Neural cell (in vitro differentiated cells): ENCODE data around the gene PIK3CA. TPM values are rescaled to one million over a fixed set of nuclear protein-coding genes. Genes with fewer than 3 reads are reported as not detected.

Experiments
- H2AFZ ChIP-seq: fragments of 200-600, 300-800 bp; sonication (generic), shearing (Covaris generic); 2 replicates; pipeline ENCODE4 v1.6.0; 2014; ENCODE audit warnings: low read depth, mild to moderate bottlenecking, antibody characterized with exemption, low read length, moderate library complexity
- H3F3A ChIP-seq: fragments of 200-600 bp; shearing (Covaris generic); 2 replicates; pipeline ENCODE4 v1.6.1; 2016; ENCODE audit warnings: mild to moderate bottlenecking, moderate library complexity, mixed read lengths, antibody characterized with exemption, low read length; ENCODE audit not compliant: insufficient read depth, poor library complexity, severe bottlenecking
- H3K27ac ChIP-seq: fragments of 200-600, 300-800 bp; sonication (generic), shearing (Covaris generic); 2 replicates; pipeline ENCODE4 v1.5.1; 2014; ENCODE audit warnings: mild to moderate bottlenecking, low read length, moderate library complexity
- H3K27me3 ChIP-seq: fragments of 300-800, 200-600 bp; sonication (generic), shearing (Covaris generic); 2 replicates; pipeline ENCODE4 v1.6.0; 2014; ENCODE audit warnings: mild to moderate bottlenecking, low read depth, low read length, moderate library complexity; ENCODE audit not compliant: insufficient read depth
- H3K36me3 ChIP-seq: fragments of 300-800, 200-600 bp; sonication (generic), shearing (Covaris generic); 2 replicates; pipeline ENCODE4 v1.5.1; 2014; ENCODE audit warnings: mild to moderate bottlenecking, antibody characterized with exemption, low read length, moderate library complexity; ENCODE audit not compliant: insufficient read depth
- H3K4me2 ChIP-seq: fragments of 300-800, 200-600 bp; sonication (generic), shearing (Covaris generic); 2 replicates; pipeline ENCODE4 v1.6.0; 2014; ENCODE audit warnings: mild to moderate bottlenecking, low read length
- H3K4me3 ChIP-seq: fragments of 300-800, 200-600 bp; sonication (generic), shearing (Covaris generic); 2 replicates; pipeline ENCODE4 v1.5.1; 2014; ENCODE audit warnings: mild to moderate bottlenecking, low read length, moderate library complexity
- H3K79me2 ChIP-seq: fragments of 200-600 bp; shearing (Covaris generic); replicated peaks from 2 replicates; pipeline ENCODE4 v1.6.0; 2014; ENCODE audit warnings: mild to moderate bottlenecking, low read length, moderate library complexity; ENCODE audit not compliant: insufficient read depth
- H3K9ac ChIP-seq: fragments of 300-800, 200-600 bp; sonication (generic), shearing (Covaris generic); 2 replicates; pipeline ENCODE4 v1.6.1; 2016; ENCODE audit warnings: mild to moderate bottlenecking, low read length, mixed read lengths
- H3K9me2 ChIP-seq: fragments of 200-600 bp; shearing (Covaris generic); 2 replicates; pipeline ENCODE4 v1.6.1; 2016; ENCODE audit warnings: mild to moderate bottlenecking, low read length, mixed read lengths; ENCODE audit not compliant: insufficient read depth
- H3K9me3 ChIP-seq: fragments of 200-600, 300-800 bp; sonication (generic), shearing (Covaris generic); 2 replicates; pipeline ENCODE4 v1.6.1; 2016; ENCODE audit warnings: mild to moderate bottlenecking, mixed run types, low read length, moderate library complexity, mixed read lengths
- H4K20me1 ChIP-seq: fragments of 200-600 bp; shearing (Covaris generic); 2 replicates; pipeline ENCODE4 v1.6.1; 2016; ENCODE audit warnings: mild to moderate bottlenecking, mixed run types; ENCODE audit not compliant: insufficient read depth
- EP300 ChIP-seq: fragments of 450-650 bp; conservative IDR thresholded peaks from 2 replicates; pipeline ENCODE4 v1.6.1; 2014; ENCODE audit warnings: antibody characterized with exemption, mild to moderate bottlenecking, moderate library complexity; ENCODE audit not compliant: poor library complexity, severe bottlenecking
- EZH2 ChIP-seq: fragments of 200-600, 300-800 bp; shearing (Covaris generic), sonication (generic); IDR thresholded peaks from 2 replicates; pipeline ENCODE4 v1.6.1; 2014; ENCODE audit warnings: antibody characterized with exemption, low read length, borderline replicate concordance, mild to moderate bottlenecking; ENCODE audit not compliant: insufficient read depth, poor library complexity, severe bottlenecking
- MXI1 ChIP-seq: fragments of 450-650 bp; conservative IDR thresholded peaks from 2 replicates; pipeline ENCODE4 v1.6.1; 2014; ENCODE audit warnings: antibody characterized with exemption, mild to moderate bottlenecking; ENCODE audit not compliant: poor library complexity, severe bottlenecking
- POLR2AphosphoS5 ChIP-seq: IDR thresholded peaks from 2 replicates; pipeline ENCODE4 v1.6.1; 2012
- RAD21 ChIP-seq: fragments of 450-650 bp; conservative IDR thresholded peaks from 2 replicates; pipeline ENCODE4 v1.6.1; 2014; ENCODE audit warnings: antibody characterized with exemption, mild to moderate bottlenecking, moderate library complexity
- SMC3 ChIP-seq: fragments of 450-650 bp; conservative IDR thresholded peaks from 2 replicates; pipeline ENCODE4 v1.6.1; 2014; ENCODE audit warnings: antibody characterized with exemption, mild to moderate bottlenecking, moderate library complexity; ENCODE audit not compliant: poor library complexity
- TAF1 ChIP-seq: IDR thresholded peaks from 2 replicates; pipeline ENCODE4 v1.6.1; 2012; ENCODE audit warnings: low read depth
- polyA plus RNA-seq: library from polyadenylated mRNA; depleted of rRNA; stranded (reverse); fragments of >200 nt; gene quantifications from 2 replicates; pipeline ENCODE4 v1.2.3, GENCODE V29; 2014
- TF ChIP-seq, protein P1 (sequence below): fragments of 450-650 bp; IDR thresholded peaks from 2 replicates; pipeline ENCODE4 v1.5.1; 2014; ENCODE audit warnings: antibody characterized with exemption, mild to moderate bottlenecking, moderate library complexity; ENCODE audit not compliant: poor library complexity, severe bottlenecking
- TF ChIP-seq, protein P2 (sequence below): IDR thresholded peaks from 2 replicates; pipeline ENCODE4 v1.6.1; 2012; ENCODE audit warnings: borderline replicate concordance

PIK3CA gene
- polyA plus RNA-seq, 1 donor from 2014 or later = 15.2 TPM

DNA sequence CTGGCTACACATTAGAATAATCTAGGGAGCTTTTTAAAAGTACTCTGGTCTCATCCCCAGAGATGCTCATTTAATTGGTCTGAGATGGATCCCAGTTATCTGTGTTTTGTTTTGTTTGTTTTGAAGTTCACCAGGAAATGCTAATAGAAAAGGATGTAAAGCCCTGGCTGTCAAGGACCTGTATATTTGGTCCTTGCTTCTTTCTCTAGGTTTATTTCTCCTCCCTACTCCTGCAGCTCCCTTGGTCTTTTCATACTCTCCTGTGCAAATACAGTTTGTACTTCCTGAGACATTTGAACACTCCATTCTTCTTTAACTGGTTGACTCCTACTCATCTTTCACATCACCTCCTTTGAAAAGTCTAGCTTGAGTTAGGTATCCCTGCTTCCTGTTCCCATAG is 3.3 kb downstream of the PIK3CA start:
- no peak overlapping the region for H3K4me2 ChIP-seq
- H3K27me3 ChIP-seq = no peaks in the 10 kb centered on the region
- H3K9me3 ChIP-seq = no peaks in the 10 kb centered on the region
- peaks cover 4% of the 10 kb centered on the region for H3F3A ChIP-seq
- no peaks in the 10 kb centered on the region for H4K20me1 ChIP-seq
- H3K79me2 ChIP-seq = peaks cover 70% of the 10 kb centered on the region
- H3K9me2 ChIP-seq = no peaks in the 10 kb centered on the region
- no peaks in the 10 kb centered on the region for H3K36me3 ChIP-seq
- no peak overlapping the region for H2AFZ ChIP-seq
- H3K27ac ChIP-seq = no peak overlapping the region
- H3K9ac ChIP-seq = no peak overlapping the region
- H3K4me3 ChIP-seq = peak overlapping the region; percentile 89
- TF ChIP-seq TAF1 (no peak), POLR2AphosphoS5 (no peak), MXI1 (no peak), EZH2 (no peak), RAD21 (no peak), SMC3 (no peak), EP300 (no peak)
- TF ChIP-seq, protein P1, sequence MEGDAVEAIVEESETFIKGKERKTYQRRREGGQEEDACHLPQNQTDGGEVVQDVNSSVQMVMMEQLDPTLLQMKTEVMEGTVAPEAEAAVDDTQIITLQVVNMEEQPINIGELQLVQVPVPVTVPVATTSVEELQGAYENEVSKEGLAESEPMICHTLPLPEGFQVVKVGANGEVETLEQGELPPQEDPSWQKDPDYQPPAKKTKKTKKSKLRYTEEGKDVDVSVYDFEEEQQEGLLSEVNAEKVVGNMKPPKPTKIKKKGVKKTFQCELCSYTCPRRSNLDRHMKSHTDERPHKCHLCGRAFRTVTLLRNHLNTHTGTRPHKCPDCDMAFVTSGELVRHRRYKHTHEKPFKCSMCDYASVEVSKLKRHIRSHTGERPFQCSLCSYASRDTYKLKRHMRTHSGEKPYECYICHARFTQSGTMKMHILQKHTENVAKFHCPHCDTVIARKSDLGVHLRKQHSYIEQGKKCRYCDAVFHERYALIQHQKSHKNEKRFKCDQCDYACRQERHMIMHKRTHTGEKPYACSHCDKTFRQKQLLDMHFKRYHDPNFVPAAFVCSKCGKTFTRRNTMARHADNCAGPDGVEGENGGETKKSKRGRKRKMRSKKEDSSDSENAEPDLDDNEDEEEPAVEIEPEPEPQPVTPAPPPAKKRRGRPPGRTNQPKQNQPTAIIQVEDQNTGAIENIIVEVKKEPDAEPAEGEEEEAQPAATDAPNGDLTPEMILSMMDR = no peak
- TF ChIP-seq, protein P2, sequence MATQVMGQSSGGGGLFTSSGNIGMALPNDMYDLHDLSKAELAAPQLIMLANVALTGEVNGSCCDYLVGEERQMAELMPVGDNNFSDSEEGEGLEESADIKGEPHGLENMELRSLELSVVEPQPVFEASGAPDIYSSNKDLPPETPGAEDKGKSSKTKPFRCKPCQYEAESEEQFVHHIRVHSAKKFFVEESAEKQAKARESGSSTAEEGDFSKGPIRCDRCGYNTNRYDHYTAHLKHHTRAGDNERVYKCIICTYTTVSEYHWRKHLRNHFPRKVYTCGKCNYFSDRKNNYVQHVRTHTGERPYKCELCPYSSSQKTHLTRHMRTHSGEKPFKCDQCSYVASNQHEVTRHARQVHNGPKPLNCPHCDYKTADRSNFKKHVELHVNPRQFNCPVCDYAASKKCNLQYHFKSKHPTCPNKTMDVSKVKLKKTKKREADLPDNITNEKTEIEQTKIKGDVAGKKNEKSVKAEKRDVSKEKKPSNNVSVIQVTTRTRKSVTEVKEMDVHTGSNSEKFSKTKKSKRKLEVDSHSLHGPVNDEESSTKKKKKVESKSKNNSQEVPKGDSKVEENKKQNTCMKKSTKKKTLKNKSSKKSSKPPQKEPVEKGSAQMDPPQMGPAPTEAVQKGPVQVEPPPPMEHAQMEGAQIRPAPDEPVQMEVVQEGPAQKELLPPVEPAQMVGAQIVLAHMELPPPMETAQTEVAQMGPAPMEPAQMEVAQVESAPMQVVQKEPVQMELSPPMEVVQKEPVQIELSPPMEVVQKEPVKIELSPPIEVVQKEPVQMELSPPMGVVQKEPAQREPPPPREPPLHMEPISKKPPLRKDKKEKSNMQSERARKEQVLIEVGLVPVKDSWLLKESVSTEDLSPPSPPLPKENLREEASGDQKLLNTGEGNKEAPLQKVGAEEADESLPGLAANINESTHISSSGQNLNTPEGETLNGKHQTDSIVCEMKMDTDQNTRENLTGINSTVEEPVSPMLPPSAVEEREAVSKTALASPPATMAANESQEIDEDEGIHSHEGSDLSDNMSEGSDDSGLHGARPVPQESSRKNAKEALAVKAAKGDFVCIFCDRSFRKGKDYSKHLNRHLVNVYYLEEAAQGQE = no peak

DNA sequence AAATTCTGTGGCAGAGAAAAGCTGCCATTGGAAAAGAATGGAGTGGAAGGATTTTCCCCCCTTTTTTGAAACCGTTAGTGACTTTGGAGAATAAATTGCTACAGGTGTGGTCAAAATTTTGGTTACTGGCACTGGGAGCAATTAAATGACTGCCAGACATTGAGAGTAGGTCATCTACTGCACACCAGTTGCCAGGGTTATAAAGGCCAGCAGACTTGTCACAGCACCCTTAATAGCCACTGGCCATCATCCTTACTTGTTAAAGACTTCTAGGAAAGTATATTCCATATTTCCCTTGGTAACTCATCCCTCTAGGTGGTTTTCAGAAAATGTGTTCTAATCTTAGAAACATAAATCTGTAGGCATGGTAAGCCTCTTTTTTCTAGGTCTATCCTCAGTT is 8.0 kb downstream of the PIK3CA start:
- Histone ChIP-seq H3K27ac (no peak overlapping the region), H3K9me2 (no peaks in the 10 kb centered on the region), H3K4me3 (no peak overlapping the region), H3K36me3 (no peaks in the 10 kb centered on the region), H4K20me1 (no peaks in the 10 kb centered on the region), H3F3A (peaks cover 4% of the 10 kb centered on the region), H3K9ac (no peak overlapping the region), H2AFZ (no peak overlapping the region), H3K79me2 (peaks cover 86% of the 10 kb centered on the region), H3K9me3 (no peaks in the 10 kb centered on the region), H3K4me2 (no peak overlapping the region), H3K27me3 (no peaks in the 10 kb centered on the region)
- TF ChIP-seq RAD21 (no peak), EP300 (no peak), MXI1 (no peak), POLR2AphosphoS5 (no peak), SMC3 (no peak), TAF1 (no peak), EZH2 (no peak)
- TF ChIP-seq, protein P1 = no peak
- TF ChIP-seq, protein P2 = no peak
